ENCODE results near the gene CCDC126. TPM values are rescaled to one million over a fixed set of nuclear protein-coding genes. Genes with fewer than 3 reads are reported as not detected.

Gene CCDC126
- total RNA-seq, 1 experiment from 2014 or later = 5.9 TPM

GRCh38 chr7:23598296-23598695, 1.1 kb downstream of the CCDC126 start:
- peaks cover 21% of the 10 kb centered on the region; the same call in 1 of the 2 replicates for H3F3A ChIP-seq (ENCODE audit: insufficient read depth, low read depth)
- H3K9me2 ChIP-seq (ENCODE audit: insufficient read depth) = no peaks in the 10 kb centered on the region
- peak overlapping the region; percentile 98 for H2AFZ ChIP-seq
- H3K27me3 ChIP-seq (ENCODE audit: insufficient read depth, low read depth) = no peaks in the 10 kb centered on the region
- POLR2A ChIA-PET (ENCODE audit: unreplicated experiment) = no interaction called here
- DNase-seq = peak in 1 of 2 experiments; percentile 67
- peak overlapping the region; percentile 87 for H3K4me2 ChIP-seq
- peak overlapping the region; percentile 66 for H3K4me3 ChIP-seq
- CTCF ChIA-PET = interaction anchor here (0.6 kb wide), 3 partner anchors 114 to 394 kb away, joined by 3 read pairs; no protein-coding TSS in a partner anchor
- H3K36me3 ChIP-seq (ENCODE audit: low read depth) = no peaks in the 10 kb centered on the region
- no peaks in the 10 kb centered on the region for H3K9me3 ChIP-seq (ENCODE audit: insufficient read depth, low read depth)
- no peak for TF ChIP-seq EZH2 (IDR thresholded peaks at IDR 0.05; ENCODE audit: low read depth)
- H3K4me1 ChIP-seq (replicated peaks; ENCODE audit: insufficient read depth) = peaks cover 40% of the 10 kb centered on the region
- BruUV-seq (replicated peaks) = no TSS peak
- H3K79me2 ChIP-seq (ENCODE audit: low read depth) = no peaks in the 10 kb centered on the region
- intact Hi-C loops (cut with micrococcal nuclease; ENCODE audit: unreplicated experiment) = loop anchor here (10.0 kb wide), 1 partner anchor 1653 kb away; the partner anchor contains the start of gene CDCA7L
- peak overlapping the region; percentile 58 for H3K27ac ChIP-seq
- no peaks in the 10 kb centered on the region for H4K20me1 ChIP-seq (ENCODE audit: insufficient read depth)

GRCh38 chr7:23600236-23600635, 3.1 kb downstream of the CCDC126 start:
- H3K79me2 ChIP-seq (ENCODE audit: low read depth) = no peaks in the 10 kb centered on the region
- POLR2A ChIA-PET (ENCODE audit: unreplicated experiment) = no interaction called here
- intact Hi-C loops (cut with micrococcal nuclease; ENCODE audit: unreplicated experiment) = no loop called here
- H3K9me2 ChIP-seq (ENCODE audit: insufficient read depth) = no peaks in the 10 kb centered on the region
- no peak for DNase-seq
- no peak overlapping the region for H2AFZ ChIP-seq
- no TSS peak for BruUV-seq (replicated peaks)
- peaks cover 35% of the 10 kb centered on the region for H3K4me1 ChIP-seq (replicated peaks; ENCODE audit: insufficient read depth)
- peaks cover 17% of the 10 kb centered on the region; the same call in 1 of the 2 replicates for H3F3A ChIP-seq (ENCODE audit: insufficient read depth, low read depth)
- H3K36me3 ChIP-seq (ENCODE audit: low read depth) = no peaks in the 10 kb centered on the region
- H4K20me1 ChIP-seq (ENCODE audit: insufficient read depth) = no peaks in the 10 kb centered on the region
- H3K4me3 ChIP-seq = no peak overlapping the region
- CTCF ChIA-PET = interaction anchor here (0.5 to 0.6 kb wide), 2 partner anchors 112 to 198 kb away, joined by 11 to 21 read pairs; no protein-coding TSS in a partner anchor
- TF ChIP-seq EZH2 (IDR thresholded peaks at IDR 0.05; ENCODE audit: low read depth) = no peak
- no peak for TF ChIP-seq CTCF (conservative IDR thresholded peaks at IDR 0.05)
- H3K9me3 ChIP-seq (ENCODE audit: insufficient read depth, low read depth) = no peaks in the 10 kb centered on the region
- no peak overlapping the region for H3K27ac ChIP-seq
- H3K27me3 ChIP-seq (ENCODE audit: insufficient read depth, low read depth) = no peaks in the 10 kb centered on the region
- H3K4me2 ChIP-seq = no peak overlapping the region

GRCh38 chr7:23603632-23604295, 6.6 kb downstream of the CCDC126 start:
- CTCF ChIA-PET = interaction anchor here (0.5 to 0.6 kb wide), 2 partner anchors 14 to 339 kb away, joined by 3 read pairs; no protein-coding TSS in a partner anchor
- BruUV-seq (replicated peaks) = no TSS peak

More at GRCh38 chr7:23603632-23604295, 6.6 kb downstream of the CCDC126 start:
- H3K4me3 ChIP-seq = no peak overlapping the region
- DNase-seq = no peak
- intact Hi-C loops (cut with micrococcal nuclease; ENCODE audit: unreplicated experiment) = no loop called here
- no peaks in the 10 kb centered on the region for H3K36me3 ChIP-seq (ENCODE audit: low read depth)
- no peaks in the 10 kb centered on the region for H3K9me3 ChIP-seq (ENCODE audit: insufficient read depth, low read depth)
- no peaks in the 10 kb centered on the region for H4K20me1 ChIP-seq (ENCODE audit: insufficient read depth)
- TF ChIP-seq CTCF (conservative IDR thresholded peaks at IDR 0.05) (no peak), EZH2 (IDR thresholded peaks at IDR 0.05; ENCODE audit: low read depth) (no peak)
- no peaks in the 10 kb centered on the region for H3F3A ChIP-seq (ENCODE audit: insufficient read depth, low read depth)
- H2AFZ ChIP-seq = no peak overlapping the region
- no peaks in the 10 kb centered on the region for H3K27me3 ChIP-seq (ENCODE audit: insufficient read depth, low read depth)
- no peak overlapping the region for H3K4me2 ChIP-seq
- H3K9me2 ChIP-seq (ENCODE audit: insufficient read depth) = no peaks in the 10 kb centered on the region
- H3K79me2 ChIP-seq (ENCODE audit: low read depth) = no peaks in the 10 kb centered on the region
- H3K27ac ChIP-seq = no peak overlapping the region
- peaks cover 15% of the 10 kb centered on the region for H3K4me1 ChIP-seq (replicated peaks; ENCODE audit: insufficient read depth)
- POLR2A ChIA-PET (ENCODE audit: unreplicated experiment) = no interaction called here

Measured in PC-9 (cell line).